Karpas-422 (cell line): ENCODE measurements around the gene ZNF609. TPM values are rescaled to one million over a fixed set of nuclear protein-coding genes. Genes with fewer than 3 reads are reported as not detected.
"Not testable (repeated sequence)": the region's sequence is repeated elsewhere in the genome, so short reads cannot be mapped to it uniquely, and the experiment has no call there.

ENCODE experiments used
- DNase-seq: peaks from one replicate; pipeline ENCODE4 v3.0.0-alpha.2; 2015
- H2AFZ ChIP-seq: fragments of 200-600 bp; sonication (generic); 2 replicates; pipeline ENCODE4 v1.6.1; 2014; ENCODE audit warnings: antibody characterized with exemption, low read length, mixed read lengths
- H3K27ac ChIP-seq: fragments of 200-600 bp; sonication (generic); 2 replicates; pipeline ENCODE4 v1.5.1; 2014; ENCODE audit warnings: mild to moderate bottlenecking, low read length, moderate library complexity
- H3K27me3 ChIP-seq: fragments of 200-600 bp; sonication (generic); 2 replicates; pipeline ENCODE4 v1.6.1; 2014; ENCODE audit warnings: low read length, mixed read lengths
- H3K36me3 ChIP-seq: fragments of 200-600 bp; sonication (generic); 2 replicates; pipeline ENCODE4 v1.6.1; 2014; ENCODE audit warnings: low read length, mixed read lengths; ENCODE audit not compliant: insufficient read depth
- H3K4me1 ChIP-seq: fragments of 200-600 bp; sonication (generic); 2 replicates; pipeline ENCODE4 v1.6.1; 2014; ENCODE audit warnings: mild to moderate bottlenecking, low read length, mixed read lengths
- H3K4me2 ChIP-seq: fragments of 200-600 bp; sonication (generic); 2 replicates; pipeline ENCODE4 v1.6.1; 2014; ENCODE audit warnings: low read length, low read depth, mild to moderate bottlenecking; ENCODE audit not compliant: poor library complexity, severe bottlenecking
- H3K4me3 ChIP-seq: fragments of 200-600 bp; sonication (generic); 2 replicates; pipeline ENCODE4 v1.5.1; 2014; ENCODE audit warnings: mild to moderate bottlenecking, antibody characterized with exemption, low read length, mixed read lengths
- H3K79me2 ChIP-seq: fragments of 200-600 bp; sonication (generic); 2 replicates; pipeline ENCODE4 v1.6.1; 2014; ENCODE audit warnings: mild to moderate bottlenecking, low read length, mixed read lengths
- H3K9ac ChIP-seq: fragments of 200-600 bp; sonication (generic); 2 replicates; pipeline ENCODE4 v1.6.0; 2014; ENCODE audit warnings: low read length
- H3K9me2 ChIP-seq: fragments of 200-600 bp; sonication (generic), shearing (Covaris generic); replicated peaks from 2 replicates; pipeline ENCODE4 v1.6.0; 2014; ENCODE audit warnings: mild to moderate bottlenecking, low read length, moderate library complexity; ENCODE audit not compliant: insufficient read depth
- H3K9me3 ChIP-seq: fragments of 300-700, 200-600 bp; sonication (generic); 2 replicates; pipeline ENCODE4 v1.6.1; 2014; ENCODE audit warnings: low read length, mixed read lengths
- H4K20me1 ChIP-seq: fragments of 200-600 bp; sonication (generic); 2 replicates; pipeline ENCODE4 v1.6.1; 2014; ENCODE audit warnings: mild to moderate bottlenecking, antibody characterized with exemption, low read length, low read depth; ENCODE audit not compliant: insufficient read depth
- total RNA-seq: library from RNA; depleted of rRNA; stranded (reverse); fragments of >200 nt; shearing (Covaris generic); gene quantifications from 2 replicates; pipeline ENCODE4 v1.2.3, GENCODE V29; 2014; ENCODE audit warnings: low replicate concordance

ZNF609 gene
- total RNA-seq, 1 experiment from 2014 or later: 26.7 TPM

GRCh38 chr15:64642875-64643274, 182.5 kb downstream of the ZNF609 start:
- no peaks in the 10 kb centered on the region for H3K9me3 ChIP-seq
- H2AFZ ChIP-seq: no peak overlapping the region
- H3K4me2 ChIP-seq: no peak overlapping the region
- no peaks in the 10 kb centered on the region for H3K9me2 ChIP-seq
- DNase-seq: no peak
- no peak overlapping the region for H3K4me3 ChIP-seq
- no peak overlapping the region for H3K9ac ChIP-seq
- H4K20me1 ChIP-seq: no peaks in the 10 kb centered on the region
- peaks cover 21% of the 10 kb centered on the region for H3K4me1 ChIP-seq
- no peak overlapping the region for H3K27ac ChIP-seq
- H3K36me3 ChIP-seq: peaks cover 16% of the 10 kb centered on the region; the same call in 1 of the 2 replicates
- no peaks in the 10 kb centered on the region for H3K27me3 ChIP-seq
- H3K79me2 ChIP-seq: peaks cover 79% of the 10 kb centered on the region

GRCh38 chr15:64643685-64644084, 183.3 kb downstream of the ZNF609 start:
- Histone ChIP-seq H3K27ac (no peak overlapping the region), H3K79me2 (peaks cover 80% of the 10 kb centered on the region), H3K9me3 (no peaks in the 10 kb centered on the region), H3K27me3 (no peaks in the 10 kb centered on the region), H3K9ac (no peak overlapping the region), H4K20me1 (no peaks in the 10 kb centered on the region), H3K4me2 (no peak overlapping the region), H3K4me1 (peaks cover 28% of the 10 kb centered on the region), H3K9me2 (no peaks in the 10 kb centered on the region), H3K36me3 (peaks cover 12% of the 10 kb centered on the region; the same call in 1 of the 2 replicates), H2AFZ (no peak overlapping the region), H3K4me3 (no peak overlapping the region)
- no peak for DNase-seq

- peaks cover 12% of the 10 kb centered on the region; the same call in 1 of the 2 replicates for H3K36me3 ChIP-seq
- not testable (repeated sequence) for H4K20me1 ChIP-seq, DNase-seq
Observed at GRCh38 chr15:64644811-64645210, 184.4 kb downstream of the ZNF609 start.

GRCh38 chr15:64645995-64646394, 185.6 kb downstream of the ZNF609 start:
- H3K9me3 ChIP-seq: no peaks in the 10 kb centered on the region
- DNase-seq: no peak
- no peaks in the 10 kb centered on the region for H4K20me1 ChIP-seq
- no peaks in the 10 kb centered on the region for H3K9me2 ChIP-seq
- no peak overlapping the region for H3K27ac ChIP-seq
- peaks cover 78% of the 10 kb centered on the region for H3K79me2 ChIP-seq
- peaks cover 38% of the 10 kb centered on the region for H3K4me1 ChIP-seq
- no peaks in the 10 kb centered on the region for H3K27me3 ChIP-seq
- no peak overlapping the region for H3K4me3 ChIP-seq
- peaks cover 8% of the 10 kb centered on the region; the same call in 1 of the 2 replicates for H3K36me3 ChIP-seq
- no peak overlapping the region for H3K9ac ChIP-seq
- H3K4me2 ChIP-seq: no peak overlapping the region
- no peak overlapping the region for H2AFZ ChIP-seq

More at GRCh38 chr15:64644811-64645210, 184.4 kb downstream of the ZNF609 start:
- H3K9ac ChIP-seq, H3K27me3 ChIP-seq, H2AFZ ChIP-seq, H3K4me2 ChIP-seq, H3K9me2 ChIP-seq, H3K9me3 ChIP-seq, H3K27ac ChIP-seq, H3K4me3 ChIP-seq: not testable (repeated sequence)
- Histone ChIP-seq H3K4me1 (peaks cover 34% of the 10 kb centered on the region), H3K79me2 (peaks cover 81% of the 10 kb centered on the region)

- Histone ChIP-seq H3K4me2 (no peak overlapping the region), H3K27ac (peak overlapping the region; percentile 49)
- no peak for DNase-seq
Observed at GRCh38 chr15:64647367-64647766, 187.0 kb downstream of the ZNF609 start.

GRCh38 chr15:64650552-64650951, 190.2 kb downstream of the ZNF609 start:
- peak overlapping the region; percentile 12; the same call in 1 of the 2 replicates for H3K9ac ChIP-seq
- peak overlapping the region; percentile 70 for H3K27ac ChIP-seq
- H3K4me3 ChIP-seq: no peak overlapping the region
- H2AFZ ChIP-seq: no peak overlapping the region
- no peaks in the 10 kb centered on the region for H3K9me3 ChIP-seq
- no peaks in the 10 kb centered on the region for H3K9me2 ChIP-seq
- peaks cover 6% of the 10 kb centered on the region; the same call in 1 of the 2 replicates for H3K36me3 ChIP-seq
- no peaks in the 10 kb centered on the region for H4K20me1 ChIP-seq
- peak; percentile 55 for DNase-seq
- peaks cover 74% of the 10 kb centered on the region for H3K79me2 ChIP-seq
- H3K4me2 ChIP-seq: peak overlapping the region; percentile 68
- H3K4me1 ChIP-seq: peaks cover 49% of the 10 kb centered on the region
- H3K27me3 ChIP-seq: no peaks in the 10 kb centered on the region

More at GRCh38 chr15:64647367-64647766, 187.0 kb downstream of the ZNF609 start:
- Histone ChIP-seq H2AFZ (no peak overlapping the region), H3K36me3 (peaks cover 8% of the 10 kb centered on the region; the same call in 1 of the 2 replicates), H3K4me3 (no peak overlapping the region), H3K9me2 (no peaks in the 10 kb centered on the region), H3K9me3 (no peaks in the 10 kb centered on the region), H3K9ac (no peak overlapping the region), H4K20me1 (no peaks in the 10 kb centered on the region), H3K27me3 (no peaks in the 10 kb centered on the region), H3K4me1 (peaks cover 49% of the 10 kb centered on the region), H3K79me2 (peaks cover 78% of the 10 kb centered on the region)

- H3K36me3 ChIP-seq: no peaks in the 10 kb centered on the region
- peak; percentile 57 for DNase-seq
- peak overlapping the region; percentile 31; the same call in 1 of the 2 replicates for H3K9ac ChIP-seq
- peak overlapping the region; percentile 68 for H3K4me2 ChIP-seq
- no peaks in the 10 kb centered on the region for H3K27me3 ChIP-seq
- H3K4me3 ChIP-seq: peak overlapping the region; percentile 14; the same call in 1 of the 2 replicates
- H3K79me2 ChIP-seq: peaks cover 77% of the 10 kb centered on the region
- no peak overlapping the region for H2AFZ ChIP-seq
- no peaks in the 10 kb centered on the region for H3K9me2 ChIP-seq
- no peaks in the 10 kb centered on the region for H4K20me1 ChIP-seq
- H3K9me3 ChIP-seq: no peaks in the 10 kb centered on the region
- peak overlapping the region; percentile 70 for H3K27ac ChIP-seq
- peaks cover 49% of the 10 kb centered on the region for H3K4me1 ChIP-seq
Observed at GRCh38 chr15:64651601-64652191, 191.3 kb downstream of the ZNF609 start.

- Histone ChIP-seq H2AFZ (no peak overlapping the region), H4K20me1 (no peaks in the 10 kb centered on the region), H3K4me1 (peaks cover 33% of the 10 kb centered on the region), H3K4me3 (no peak overlapping the region), H3K9me3 (no peaks in the 10 kb centered on the region), H3K79me2 (peaks cover 66% of the 10 kb centered on the region), H3K27ac (no peak overlapping the region), H3K36me3 (no peaks in the 10 kb centered on the region), H3K9me2 (no peaks in the 10 kb centered on the region), H3K9ac (no peak overlapping the region), H3K27me3 (no peaks in the 10 kb centered on the region), H3K4me2 (no peak overlapping the region)
- DNase-seq: peak; percentile 65
Observed at GRCh38 chr15:64653757-64654156, 193.4 kb downstream of the ZNF609 start.
